Smooth muscle cell (in vitro differentiated cells): ENCODE results near the gene NAP1L1. TPM values are rescaled to one million over a fixed set of nuclear protein-coding genes. Genes with fewer than 3 reads are reported as not detected.

Experiments used
- DNase-seq: peaks from one replicate; lab custom pipeline; 2025; ENCODE audit not compliant: unreplicated experiment; lab: John Stamatoyannopoulos, UW
- H2AFZ ChIP-seq: fragments of 200-600 bp; sonication (generic); 2 replicates; pipeline ENCODE4 v1.6.0; 2016; ENCODE audit warnings: antibody characterized with exemption, low read depth, mild to moderate bottlenecking
- H3F3A ChIP-seq: fragments of 200-600 bp; sonication (generic); 2 replicates; pipeline ENCODE4 v1.6.0; 2017; ENCODE audit warnings: antibody characterized with exemption, low read depth
- H3K27ac ChIP-seq: fragments of 200-600 bp; sonication (generic); 2 replicates; pipeline ENCODE4 v1.5.1; 2016; ENCODE audit warnings: low read depth, mild to moderate bottlenecking
- H3K27me3 ChIP-seq: fragments of 200-600 bp; sonication (generic); 2 replicates; pipeline ENCODE4 v1.6.1; 2016; ENCODE audit warnings: low read depth, mild to moderate bottlenecking
- H3K36me3 ChIP-seq: fragments of 200-600 bp; sonication (generic); 2 replicates; pipeline ENCODE4 v1.5.1; 2016; ENCODE audit warnings: low read depth
- H3K4me1 ChIP-seq: fragments of 200-600 bp; sonication (generic); 2 replicates; pipeline ENCODE4 v1.5.1; 2016; ENCODE audit warnings: low read depth
- H3K4me2 ChIP-seq: fragments of 200-600 bp; sonication (generic); 2 replicates; pipeline ENCODE4 v1.6.0; 2016; ENCODE audit warnings: mild to moderate bottlenecking
- H3K4me3 ChIP-seq: fragments of 200-600 bp; sonication (generic); 2 replicates; pipeline ENCODE4 v1.5.1; 2016; ENCODE audit warnings: mild to moderate bottlenecking
- H3K79me2 ChIP-seq: fragments of 200-600 bp; sonication (generic); 2 replicates; pipeline ENCODE4 v1.6.0; 2016; ENCODE audit warnings: low read depth, mild to moderate bottlenecking
- H3K9ac ChIP-seq: fragments of 200-600 bp; sonication (generic); 2 replicates; pipeline ENCODE4 v1.6.0; 2016; ENCODE audit warnings: low read depth
- H3K9me3 ChIP-seq: fragments of 200-600 bp; sonication (generic); replicated peaks from 2 replicates; pipeline ENCODE4 v1.5.1; 2016; ENCODE audit warnings: low read depth
- H4K20me1 ChIP-seq: fragments of 200-600 bp; sonication (generic); 2 replicates; pipeline ENCODE4 v1.6.0; 2016; ENCODE audit warnings: low read depth
- WGBS: methylation state at CpG from one replicate; pipeline ENCODE4 v1.1.7; 2016; ENCODE audit warnings: low lambda C conversion rate; 5-methylcytosine and 5-hydroxymethylcytosine counted together
- polyA plus RNA-seq: library from polyadenylated mRNA; unstranded; fragments of >200 nt; fragmentation: Nextera tagmentation; extraction: Ambion mirVana; gene quantifications from 2 replicates; pipeline ENCODE4 v1.2.1, GENCODE V29; 2016
- total RNA-seq: library from RNA; depleted of rRNA; stranded (reverse); fragments of >200 nt; gene quantifications from 2 replicates; pipeline ENCODE4 v1.2.3, GENCODE V29; 2014
- TF ChIP-seq, protein P1 (sequence below): fragments of 200-600 bp; sonication (generic); IDR thresholded peaks from 2 replicates; pipeline ENCODE4 v1.5.1; 2017; ENCODE audit warnings: borderline replicate concordance, mild to moderate bottlenecking, antibody characterized with exemption; ENCODE audit not compliant: insufficient read depth, poor library complexity, severe bottlenecking

NAP1L1 gene
- total and polyA plus RNA-seq, 2 experiments from 2014 or later = 110 to 221 TPM

DNA sequence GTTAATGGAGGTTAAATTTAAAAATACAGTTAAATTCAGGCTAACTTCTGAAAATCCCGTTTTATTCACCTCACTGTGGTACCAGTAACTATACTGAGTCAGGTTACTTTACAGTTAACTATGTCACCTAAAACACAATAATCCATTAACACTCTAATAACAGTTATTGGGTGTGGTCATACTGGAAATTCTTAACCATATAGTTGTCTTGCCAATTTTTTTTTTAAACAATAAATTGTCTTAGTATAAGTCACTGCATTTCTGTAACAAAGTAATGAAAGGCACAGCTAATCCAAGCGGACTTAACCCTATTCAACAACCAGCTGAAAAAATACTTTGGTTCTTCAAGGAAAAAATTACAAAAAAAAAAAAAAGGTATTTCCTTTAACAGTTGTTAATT lies 36.7 kb downstream of the NAP1L1 start:
- TF ChIP-seq, protein P1, sequence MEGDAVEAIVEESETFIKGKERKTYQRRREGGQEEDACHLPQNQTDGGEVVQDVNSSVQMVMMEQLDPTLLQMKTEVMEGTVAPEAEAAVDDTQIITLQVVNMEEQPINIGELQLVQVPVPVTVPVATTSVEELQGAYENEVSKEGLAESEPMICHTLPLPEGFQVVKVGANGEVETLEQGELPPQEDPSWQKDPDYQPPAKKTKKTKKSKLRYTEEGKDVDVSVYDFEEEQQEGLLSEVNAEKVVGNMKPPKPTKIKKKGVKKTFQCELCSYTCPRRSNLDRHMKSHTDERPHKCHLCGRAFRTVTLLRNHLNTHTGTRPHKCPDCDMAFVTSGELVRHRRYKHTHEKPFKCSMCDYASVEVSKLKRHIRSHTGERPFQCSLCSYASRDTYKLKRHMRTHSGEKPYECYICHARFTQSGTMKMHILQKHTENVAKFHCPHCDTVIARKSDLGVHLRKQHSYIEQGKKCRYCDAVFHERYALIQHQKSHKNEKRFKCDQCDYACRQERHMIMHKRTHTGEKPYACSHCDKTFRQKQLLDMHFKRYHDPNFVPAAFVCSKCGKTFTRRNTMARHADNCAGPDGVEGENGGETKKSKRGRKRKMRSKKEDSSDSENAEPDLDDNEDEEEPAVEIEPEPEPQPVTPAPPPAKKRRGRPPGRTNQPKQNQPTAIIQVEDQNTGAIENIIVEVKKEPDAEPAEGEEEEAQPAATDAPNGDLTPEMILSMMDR = no peak
- no peak overlapping the region for H2AFZ ChIP-seq
- no peak overlapping the region for H3K27ac ChIP-seq
- H3K79me2 ChIP-seq = no peaks in the 10 kb centered on the region
- peaks cover 15% of the 10 kb centered on the region for H3F3A ChIP-seq
- DNase-seq = no peak
- H3K4me1 ChIP-seq = no peaks in the 10 kb centered on the region
- H3K4me3 ChIP-seq = no peak overlapping the region
- H3K9me3 ChIP-seq = no peaks in the 10 kb centered on the region
- H3K36me3 ChIP-seq = peaks cover 43% of the 10 kb centered on the region
- peaks cover 22% of the 10 kb centered on the region for H4K20me1 ChIP-seq
- H3K4me2 ChIP-seq = no peak overlapping the region
- no peak overlapping the region for H3K9ac ChIP-seq
- no peaks in the 10 kb centered on the region for H3K27me3 ChIP-seq
- 94% methylated on average over 2 of the region's 2 CpGs for WGBS

DNA sequence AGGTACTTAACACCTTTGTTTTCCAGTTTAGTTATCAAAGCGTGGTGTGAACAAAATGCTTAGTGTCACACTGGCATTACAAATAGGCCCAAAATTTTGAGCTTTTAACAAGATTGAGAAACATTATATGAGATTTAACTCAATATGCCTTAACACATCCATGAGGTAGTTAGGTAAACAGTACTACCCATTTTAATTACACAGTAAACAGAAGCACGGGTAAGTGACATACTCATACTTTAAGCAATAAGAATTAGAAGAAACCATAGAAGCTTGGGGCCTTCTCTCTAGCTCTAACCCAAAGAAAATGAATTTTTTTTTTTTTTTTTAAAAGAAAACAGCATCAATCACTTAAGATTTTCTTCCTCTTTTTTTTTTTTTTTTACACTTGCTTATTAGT lies 37.4 kb downstream of the NAP1L1 start:
- no peak overlapping the region for H3K27ac ChIP-seq
- no peaks in the 10 kb centered on the region for H3K79me2 ChIP-seq
- DNase-seq = no peak
- no peaks in the 10 kb centered on the region for H3K27me3 ChIP-seq
- no peak overlapping the region for H3K9ac ChIP-seq
- H3K4me3 ChIP-seq = no peak overlapping the region
- H3K36me3 ChIP-seq = peaks cover 37% of the 10 kb centered on the region
- H3K4me2 ChIP-seq = no peak overlapping the region
- no peaks in the 10 kb centered on the region for H3K4me1 ChIP-seq
- H2AFZ ChIP-seq = no peak overlapping the region
- H3K9me3 ChIP-seq = no peaks in the 10 kb centered on the region
- H3F3A ChIP-seq = peaks cover 15% of the 10 kb centered on the region
- 92% methylated on average over 2 of the region's 2 CpGs for WGBS
- TF ChIP-seq, protein P1 = no peak
- peaks cover 17% of the 10 kb centered on the region for H4K20me1 ChIP-seq

DNA sequence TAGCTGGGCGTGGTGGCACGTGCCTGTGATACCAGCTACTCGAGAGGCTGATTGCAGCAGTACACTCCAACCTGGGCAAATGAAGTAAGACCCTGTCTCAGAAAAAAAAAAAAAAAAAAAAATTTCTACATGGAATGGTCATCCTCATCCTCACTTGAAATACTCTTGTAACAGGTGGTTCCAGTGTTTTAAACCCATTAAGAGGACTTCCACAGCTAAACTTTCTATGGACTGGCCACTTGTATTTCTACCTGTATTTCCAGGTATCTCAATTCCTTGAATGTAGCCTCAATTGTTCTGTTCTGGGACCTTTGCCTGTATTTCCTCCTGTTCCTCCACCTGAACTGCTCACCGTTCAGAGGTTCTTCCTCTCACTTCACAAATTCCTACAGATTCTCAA lies 41.1 kb downstream of the NAP1L1 start:
- Histone ChIP-seq H3K4me2 (no peak overlapping the region), H3K36me3 (peaks cover 16% of the 10 kb centered on the region), H3K79me2 (no peaks in the 10 kb centered on the region), H3K27me3 (no peaks in the 10 kb centered on the region), H3F3A (peaks cover 18% of the 10 kb centered on the region), H4K20me1 (no peaks in the 10 kb centered on the region), H3K4me3 (no peak overlapping the region), H3K9ac (no peak overlapping the region), H3K27ac (no peak overlapping the region), H3K9me3 (no peaks in the 10 kb centered on the region), H3K4me1 (no peaks in the 10 kb centered on the region), H2AFZ (no peak overlapping the region)
- no peak for DNase-seq
- WGBS = 95% methylated on average over 4 of the region's 4 CpGs
- TF ChIP-seq, protein P1 = no peak

DNA sequence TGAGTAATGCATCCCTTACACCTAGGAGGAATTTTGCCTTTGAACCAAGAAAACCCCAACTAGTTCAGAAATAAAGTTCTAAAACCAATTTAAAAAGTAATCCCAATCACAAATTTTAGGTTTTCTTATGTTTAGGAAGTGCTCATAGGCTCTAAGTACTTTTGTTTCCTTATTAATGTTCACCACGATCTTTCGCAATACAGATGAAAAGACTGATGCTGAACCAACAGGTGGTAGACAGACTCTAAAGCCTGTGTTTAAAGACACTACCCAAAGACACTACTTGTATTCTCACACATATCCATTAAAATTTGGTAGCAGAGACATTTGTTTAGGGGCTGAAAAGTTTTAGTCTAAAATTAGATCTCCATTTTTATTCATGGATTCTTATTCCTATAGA lies 42.3 kb downstream of the NAP1L1 start:
- 98% methylated on average over 2 of the region's 2 CpGs for whole genome bisulfite sequencing
- Histone ChIP-seq H3K9ac (no peak overlapping the region), H3K27ac (no peak overlapping the region), H3K79me2 (no peaks in the 10 kb centered on the region), H3F3A (peaks cover 14% of the 10 kb centered on the region), H3K9me3 (no peaks in the 10 kb centered on the region), H3K36me3 (peaks cover 8% of the 10 kb centered on the region), H3K4me1 (peaks cover 11% of the 10 kb centered on the region), H2AFZ (no peak overlapping the region), H3K4me3 (no peak overlapping the region), H3K4me2 (no peak overlapping the region), H3K27me3 (no peaks in the 10 kb centered on the region), H4K20me1 (no peaks in the 10 kb centered on the region)
- TF ChIP-seq, protein P1 = no peak
- DNase-seq = no peak
